ENCODE measurements around the gene SLC39A7.

SLC39A7 gene

DNA sequence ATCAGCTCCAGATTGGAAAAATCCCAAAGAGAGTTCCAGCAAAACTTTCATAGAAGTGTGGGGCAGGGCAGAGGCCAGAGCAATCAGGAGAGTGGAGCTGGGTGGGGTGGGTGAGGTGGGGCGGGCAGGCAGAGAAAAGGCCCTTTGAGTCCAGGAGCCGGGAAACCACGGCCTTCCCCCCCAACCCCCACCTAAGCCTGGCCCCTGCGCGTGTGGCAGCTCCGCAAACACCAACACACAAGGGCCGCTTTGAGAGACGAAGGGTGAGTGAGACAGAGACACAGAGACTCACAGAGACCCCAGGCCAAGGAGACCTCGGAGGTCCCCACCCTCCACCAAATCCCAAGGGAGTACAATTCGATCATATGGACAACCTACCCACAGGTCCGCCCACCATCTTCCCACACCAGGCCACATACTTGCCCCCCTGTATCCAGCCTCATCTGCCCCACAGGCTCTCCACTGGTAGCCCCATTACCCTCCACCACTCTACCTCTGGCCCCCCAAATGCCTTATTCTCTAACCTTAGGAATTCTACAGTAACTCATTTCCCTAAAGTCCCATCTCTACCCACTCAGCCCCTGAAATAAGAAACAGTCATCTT is 10.1 kb upstream of the SLC39A7 start:
- no peak for DNase-seq

- no peak for DNase-seq
Measured at GRCh38 chr6:33191383-33192104, 9.1 kb upstream of the SLC39A7 start.

GRCh38 chr6:33192105-33192646 is 8.5 kb upstream of the SLC39A7 start, which contains the start of gene COL11A2:
Gene COL11A2 (minus strand): TSS chr6:33192467. CDS start chr6:33192240, 227 bp downstream.
- no peak for DNase-seq

- no peak for DNase-seq
Measured at GRCh38 chr6:33192671-33193602, 7.7 kb upstream of the SLC39A7 start.

DNA sequence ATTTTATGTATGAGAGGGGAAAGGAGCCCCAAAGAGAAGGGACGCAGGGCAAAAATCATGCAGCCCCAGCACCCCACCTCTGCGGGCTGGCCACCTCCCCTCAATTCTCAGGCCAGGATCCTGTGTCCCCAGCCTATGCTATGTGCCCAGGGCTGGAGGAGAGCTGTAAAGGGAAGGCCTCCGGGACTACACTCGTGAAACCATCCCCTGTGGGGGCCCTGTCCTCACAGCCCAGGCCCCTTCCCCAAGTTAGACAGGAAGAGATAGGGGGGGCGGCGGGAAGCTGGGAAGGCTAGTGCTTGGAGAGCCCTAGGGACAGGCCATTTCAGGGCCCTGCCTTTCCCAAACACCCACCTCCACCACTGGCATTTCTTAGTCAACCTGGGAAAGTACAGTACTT is 7.0 kb upstream of the SLC39A7 start:
- DNase-seq: no peak

DNA sequence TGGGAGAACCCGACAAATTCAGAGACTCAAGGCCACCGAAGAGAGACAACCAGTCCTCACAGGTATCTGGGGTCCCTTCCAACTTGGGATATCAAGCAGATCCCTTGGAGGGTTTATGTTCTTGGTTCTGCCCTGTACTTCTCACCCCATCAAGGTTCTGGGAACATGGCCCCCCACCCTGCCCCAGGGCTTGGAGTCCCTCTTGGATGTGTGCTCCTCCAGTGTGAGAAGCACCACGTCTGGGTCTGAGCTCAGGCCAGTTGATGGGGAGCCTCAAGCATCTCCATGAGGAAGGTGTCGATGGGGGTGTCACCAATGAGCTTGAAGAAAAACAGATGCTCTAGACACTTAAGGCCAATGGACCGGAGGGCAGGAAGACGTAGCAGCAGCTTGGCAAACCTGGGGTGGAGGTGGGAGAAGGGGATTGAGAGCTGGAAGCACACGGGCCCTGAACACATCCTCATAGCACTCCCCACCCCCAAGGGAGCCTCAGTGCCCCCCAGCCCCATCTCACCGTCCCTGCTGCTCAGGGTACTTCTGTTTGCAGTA is 6.2 kb upstream of the SLC39A7 start:
- no peak for DNase-seq

DNA sequence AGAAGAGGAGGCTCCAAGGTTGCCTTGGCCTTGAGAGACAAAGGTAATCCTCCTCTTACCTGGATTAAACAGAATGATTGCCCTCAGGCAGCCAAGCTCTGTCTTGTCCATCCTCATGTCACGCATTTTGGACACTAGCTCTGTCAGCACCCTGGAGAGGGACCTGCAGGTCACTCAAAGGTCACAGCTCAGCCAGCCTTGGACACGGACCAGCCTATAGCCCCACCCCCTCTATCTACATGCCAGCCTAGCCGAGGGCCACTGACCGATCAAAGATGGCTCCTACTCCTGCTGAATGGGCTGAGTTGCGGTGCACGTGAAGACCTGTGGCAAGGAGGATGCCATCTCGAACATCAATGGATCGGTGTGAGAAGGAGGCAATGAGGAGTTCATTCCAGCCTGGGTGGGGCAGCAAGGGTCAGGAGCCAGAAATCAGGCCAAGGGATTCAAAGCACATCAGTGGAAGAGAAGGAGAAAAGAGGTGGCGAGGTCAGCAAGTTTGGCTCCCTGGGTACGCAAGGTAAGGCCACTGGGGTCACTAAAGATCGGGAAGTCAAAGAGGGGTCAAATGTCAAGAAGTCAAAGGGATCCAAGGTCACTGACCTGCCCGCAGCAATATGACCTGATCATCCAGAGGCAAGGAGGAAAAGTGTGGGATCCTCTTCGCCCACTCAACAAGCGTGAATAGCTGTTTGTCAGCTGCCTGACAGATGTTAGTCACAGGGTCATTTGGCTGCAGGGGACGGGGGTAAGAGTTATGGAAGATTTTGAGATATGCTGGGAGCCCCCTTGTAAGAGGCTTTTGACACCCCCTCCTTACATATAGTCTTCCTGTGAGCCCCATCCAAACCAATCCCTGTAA is 5.1 kb upstream of the SLC39A7 start:
- DNase-seq: no peak

GRCh38 chr6:33197431-33198048 is 3.1 kb upstream of the SLC39A7 start:
- DNase-seq: peak; percentile 67

DNA sequence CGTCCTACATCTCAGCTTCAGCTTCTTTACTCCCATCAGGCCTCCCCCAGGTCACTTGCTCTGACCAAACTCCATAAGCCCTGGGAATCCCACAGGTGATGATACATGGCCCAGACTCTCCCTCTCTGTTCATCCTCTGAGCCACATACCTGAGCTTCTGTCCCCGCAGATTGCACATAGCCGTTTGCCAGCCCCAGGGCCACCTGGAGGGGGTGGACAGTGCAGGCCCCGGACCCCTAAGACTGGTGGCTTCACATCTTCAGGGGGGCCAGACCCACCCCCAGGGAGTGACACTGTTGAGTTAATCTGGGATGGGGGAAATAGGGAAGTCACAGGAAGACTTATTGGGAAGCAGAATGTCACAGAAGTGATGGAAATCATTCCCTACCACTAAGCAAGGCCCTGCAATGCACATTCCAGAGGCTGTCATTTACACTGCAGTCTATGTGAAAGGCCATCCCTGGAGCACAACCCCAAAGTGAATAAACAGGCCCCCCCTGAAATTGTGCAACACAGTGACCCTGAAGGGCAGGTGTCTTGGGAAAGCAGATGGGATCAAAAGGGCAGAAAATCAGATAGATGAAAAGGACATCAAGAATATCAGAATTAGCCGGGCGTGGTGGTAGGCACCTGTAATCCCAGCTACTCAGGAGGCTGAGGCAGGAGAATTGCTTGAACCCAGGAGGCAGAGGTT is 2.4 kb upstream of the SLC39A7 start:
- no peak for DNase-seq

- DNase-seq: no peak
Measured at GRCh38 chr6:33198853-33199436, 1.7 kb upstream of the SLC39A7 start.

- DNase-seq: peak; percentile 75
Measured at GRCh38 chr6:33199687-33200218, 914 bp upstream of the SLC39A7 start.

GRCh38 chr6:33201147-33201545 is 479 bp downstream of the SLC39A7 start:
- DNase-seq: no peak

- DNase-seq: no peak
Measured at GRCh38 chr6:33201935-33202334, 1.3 kb downstream of the SLC39A7 start.

DNA sequence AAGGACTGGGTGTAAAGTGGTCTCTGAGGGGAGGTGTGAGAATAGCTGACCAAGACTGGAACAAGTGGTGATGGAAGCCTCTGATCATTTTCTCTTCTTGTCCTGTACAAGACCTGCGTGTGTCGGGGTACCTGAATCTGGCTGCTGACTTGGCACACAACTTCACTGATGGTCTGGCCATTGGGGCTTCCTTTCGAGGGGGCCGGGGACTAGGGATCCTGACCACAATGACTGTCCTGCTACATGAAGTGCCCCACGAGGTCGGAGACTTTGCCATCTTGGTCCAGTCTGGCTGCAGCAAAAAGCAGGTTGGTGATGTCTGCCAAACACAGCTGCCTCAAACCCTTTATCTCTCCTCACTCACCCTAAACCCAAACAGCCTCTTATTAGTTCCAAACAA is 2.1 kb downstream of the SLC39A7 start:
- DNase-seq: no peak

DNA sequence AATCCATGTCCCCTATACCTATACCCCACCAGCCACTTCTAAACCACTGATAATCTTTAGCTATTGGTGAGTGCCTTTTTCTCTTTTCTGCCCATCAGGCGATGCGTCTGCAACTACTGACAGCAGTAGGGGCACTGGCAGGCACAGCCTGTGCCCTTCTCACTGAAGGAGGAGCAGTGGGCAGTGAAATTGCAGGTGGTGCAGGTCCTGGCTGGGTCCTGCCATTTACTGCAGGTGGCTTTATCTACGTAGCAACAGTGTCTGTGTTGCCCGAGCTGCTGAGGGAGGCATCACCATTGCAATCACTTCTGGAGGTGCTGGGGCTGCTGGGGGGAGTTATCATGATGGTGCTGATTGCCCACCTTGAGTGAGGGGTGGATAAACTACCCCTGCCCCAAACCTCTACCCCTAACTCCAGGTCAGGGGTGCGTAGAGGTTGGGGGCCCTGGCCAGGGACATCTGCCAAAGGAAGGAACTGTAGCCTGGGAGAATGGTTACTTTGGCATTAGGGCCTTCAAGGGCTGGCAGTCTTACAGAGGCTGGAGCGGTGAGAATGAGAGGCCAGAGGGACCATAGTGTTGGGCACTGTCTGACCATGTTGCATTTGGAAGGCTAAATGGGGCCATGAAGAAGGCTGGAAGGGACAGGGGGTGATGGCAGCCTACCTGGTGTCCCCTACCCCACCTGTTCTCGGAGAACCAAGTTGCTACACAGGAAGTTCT is 2.9 kb downstream of the SLC39A7 start:
- DNase-seq: no peak

GRCh38 chr6:33204165-33204414 is 3.4 kb downstream of the SLC39A7 start:
- DNase-seq: no peak

- DNase-seq: peak; percentile 90
Measured at GRCh38 chr6:33204415-33205190, 3.9 kb downstream of the SLC39A7 start, which contains the start of gene HSD17B8. Gene HSD17B8 (plus strand): TSS chr6:33204655. CDS start chr6:33204669, 14 bp downstream.

- DNase-seq: peak; percentile 76
Measured at GRCh38 chr6:33205191-33206026, 4.7 kb downstream of the SLC39A7 start.

Measured in EL (cell line).